NK-92 (cell line): ENCODE data around the gene OLIG3.

Experiments
- DNase-seq: peaks from one replicate; lab custom pipeline; 2025; ENCODE audit not compliant: unreplicated experiment; lab: John Stamatoyannopoulos, UW

Gene OLIG3

DNA sequence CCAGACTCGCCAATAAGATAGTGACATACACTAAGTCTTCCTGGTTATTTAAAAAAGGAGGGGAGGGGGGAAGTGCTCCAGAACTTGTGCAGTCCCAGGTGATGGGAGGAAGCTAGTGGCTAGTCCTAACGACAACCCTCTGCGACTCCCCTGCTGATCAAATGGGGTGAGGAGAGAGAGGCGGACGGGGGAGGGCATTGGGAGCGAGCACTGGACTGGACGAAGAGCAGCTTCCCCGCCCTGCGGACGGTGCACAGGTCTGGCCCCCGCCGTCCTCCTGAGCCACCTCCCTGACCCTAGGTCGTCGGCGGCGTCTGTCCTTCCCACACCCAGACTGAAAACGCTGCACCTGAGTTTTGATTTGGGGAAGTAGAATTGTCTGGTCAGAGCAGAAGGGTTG, 2.2 kb upstream of the OLIG3 start:
- DNase-seq: no peak

DNA sequence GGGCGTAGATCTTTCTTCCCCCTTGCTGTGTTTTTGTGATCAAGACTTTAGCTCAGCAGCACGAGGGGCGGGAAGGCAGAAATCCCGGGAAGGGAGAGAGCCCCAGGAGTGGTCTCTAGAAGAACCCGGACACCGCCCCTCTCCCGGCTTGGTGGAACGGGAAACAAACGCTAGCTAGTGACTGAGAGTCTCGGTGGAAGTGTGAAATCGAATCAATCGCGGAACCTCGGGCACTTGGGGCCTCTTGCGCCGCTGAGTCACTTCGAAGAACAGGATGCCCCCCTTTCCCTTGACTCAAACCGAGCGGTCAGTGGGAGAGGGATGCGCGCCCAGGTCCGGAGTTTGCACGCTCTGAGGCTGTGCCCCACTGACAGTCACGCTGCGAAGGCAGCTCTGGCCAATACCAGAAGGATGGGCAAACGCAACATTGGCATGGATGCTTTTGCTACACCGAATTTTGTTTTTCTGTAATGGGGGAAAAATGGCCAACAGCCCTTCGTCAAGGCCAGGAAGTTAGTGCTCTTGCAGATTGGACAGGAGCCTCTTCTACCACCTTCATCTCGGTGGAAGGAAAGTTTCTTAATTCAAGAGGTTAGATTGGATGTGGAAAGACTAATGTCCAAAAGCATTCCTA, 1.6 kb upstream of the OLIG3 start:
- DNase-seq: no peak

DNA sequence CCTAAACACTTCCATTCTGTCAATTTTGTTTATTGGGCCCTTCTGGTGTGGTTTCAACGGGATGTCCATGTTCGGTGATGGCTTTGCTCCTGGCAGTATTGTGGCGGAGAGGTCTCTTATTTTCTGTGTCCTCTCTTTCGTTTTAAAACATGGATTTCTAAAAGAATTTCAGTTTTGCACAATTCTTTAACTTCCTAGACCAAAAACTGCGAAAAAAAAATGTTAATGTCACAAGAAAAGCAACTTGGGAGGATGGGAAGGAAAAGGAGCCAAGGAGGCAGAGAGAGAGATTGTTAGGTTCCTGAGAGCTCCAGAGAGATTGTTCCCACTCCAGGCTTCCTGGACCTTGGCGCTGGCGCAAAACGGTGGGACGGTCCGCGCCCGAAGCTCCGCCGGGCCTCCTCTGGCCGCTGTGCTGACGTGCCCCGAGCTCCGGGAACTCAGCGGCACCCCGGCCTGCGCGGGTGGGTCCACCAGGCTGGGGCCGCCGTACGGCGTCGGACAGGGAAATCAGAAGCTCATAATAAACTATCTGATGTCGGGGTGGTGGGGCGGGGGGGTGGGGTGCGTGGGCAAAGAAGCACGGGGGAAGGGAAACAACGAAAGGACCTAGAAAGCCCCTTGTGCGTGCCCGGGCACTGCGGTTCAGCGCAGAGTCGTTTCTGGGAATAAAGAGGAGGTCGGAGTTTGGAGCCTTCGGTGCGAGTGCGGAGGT, 951 bp upstream of the OLIG3 start:
- no peak for DNase-seq

DNA sequence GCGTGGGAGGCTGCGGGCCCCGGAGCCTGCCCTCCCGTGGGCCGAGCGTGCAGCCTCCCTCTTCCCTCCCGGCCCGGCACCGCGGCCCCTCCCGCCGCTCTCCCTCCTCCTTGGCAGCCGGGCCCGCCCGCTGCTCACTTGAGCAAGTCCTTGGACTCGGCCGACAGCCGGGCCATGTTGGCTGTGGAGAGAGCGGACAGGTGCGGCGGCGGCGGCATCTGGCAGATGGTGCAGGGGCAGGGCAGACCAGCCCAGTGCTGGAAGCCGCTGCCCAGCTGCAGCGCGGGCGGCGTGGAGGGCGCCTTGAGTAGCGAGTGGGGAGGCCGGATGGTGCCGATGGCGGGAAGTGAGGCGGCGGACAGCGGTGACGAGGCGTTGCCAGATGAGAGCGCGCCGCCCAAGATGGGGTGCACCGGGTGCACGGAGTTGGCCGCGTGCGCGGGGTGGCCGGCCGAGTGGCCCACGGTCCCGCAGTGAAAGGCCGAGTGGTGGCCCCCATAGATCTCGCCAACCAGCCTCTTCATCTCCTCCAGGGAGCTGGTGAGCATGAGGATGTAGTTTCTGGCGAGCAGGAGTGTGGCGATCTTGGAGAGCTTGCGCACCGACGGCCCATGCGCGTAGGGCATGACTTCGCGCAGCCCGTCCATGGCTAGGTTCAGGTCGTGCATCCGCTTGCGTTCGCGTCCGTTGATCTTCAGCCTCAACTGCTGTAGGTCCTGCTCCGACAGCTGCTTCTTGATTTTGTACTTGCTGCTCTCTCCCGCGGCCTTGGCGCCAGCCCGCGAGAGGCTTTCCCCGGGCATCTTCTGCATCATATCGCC, 766 bp downstream of the OLIG3 start:
- DNase-seq: no peak

DNA sequence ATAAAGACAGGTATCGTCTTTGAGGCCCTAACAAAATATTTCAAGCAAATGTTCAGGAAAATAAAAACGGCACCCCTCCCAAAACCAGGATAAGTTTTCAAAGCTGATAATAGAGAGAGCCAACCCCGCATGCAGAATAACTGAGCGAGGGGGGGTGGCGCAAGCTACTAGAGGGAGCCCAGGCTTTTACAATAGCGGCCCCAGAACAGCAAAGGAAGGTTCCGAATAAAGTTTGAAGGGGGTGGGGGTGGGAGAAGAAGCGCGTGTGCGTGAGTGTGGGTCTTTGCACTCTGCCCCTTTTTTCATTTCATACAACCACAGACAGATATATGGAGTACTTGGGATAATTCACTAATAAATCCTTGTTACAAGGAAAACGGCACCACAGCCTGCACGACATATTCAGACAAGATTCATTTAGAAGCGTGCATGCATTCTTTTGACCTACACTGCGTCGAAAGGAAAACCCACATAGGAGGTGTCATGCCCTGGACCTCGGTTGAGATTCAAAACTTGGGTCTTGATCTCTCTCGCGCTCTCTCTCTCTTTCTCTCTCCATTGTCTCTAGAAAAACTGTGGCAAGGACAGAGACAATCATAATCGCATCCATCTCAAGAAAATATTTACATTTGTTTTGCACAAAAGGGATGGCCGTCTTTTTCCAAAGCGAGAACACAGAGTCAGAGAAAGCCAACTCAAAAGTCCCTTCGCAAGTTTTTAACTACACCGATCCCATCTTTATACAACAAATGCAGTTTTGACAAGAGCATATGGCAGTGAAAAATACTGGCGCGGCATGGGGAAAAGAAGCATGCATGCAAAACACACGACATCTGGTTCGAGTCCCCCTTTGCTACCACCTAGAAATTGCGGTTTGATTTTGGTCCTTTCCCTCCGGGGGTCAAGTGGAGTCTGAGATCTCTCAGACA, 1.6 kb downstream of the OLIG3 start:
- DNase-seq: no peak

DNA sequence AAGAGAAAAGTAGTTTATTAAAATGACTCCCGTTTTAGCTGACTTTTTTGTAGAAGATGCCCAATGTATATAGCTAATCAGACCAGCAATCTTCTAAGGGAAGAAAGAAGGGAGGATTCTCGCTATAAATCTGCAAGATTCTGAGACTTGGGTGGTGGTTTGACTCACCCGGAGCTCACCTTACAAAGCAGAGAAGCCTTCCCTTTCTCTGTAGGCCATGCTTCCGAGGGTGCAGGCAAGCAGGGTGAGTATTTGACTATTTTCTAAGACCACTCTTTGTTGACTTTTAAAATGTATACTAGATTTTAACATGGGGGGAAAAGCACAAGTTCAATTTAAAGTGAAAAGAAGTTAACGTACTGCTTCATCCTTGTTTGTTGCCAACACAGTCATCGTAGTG, 2.7 kb downstream of the OLIG3 start:
- no peak for DNase-seq

DNA sequence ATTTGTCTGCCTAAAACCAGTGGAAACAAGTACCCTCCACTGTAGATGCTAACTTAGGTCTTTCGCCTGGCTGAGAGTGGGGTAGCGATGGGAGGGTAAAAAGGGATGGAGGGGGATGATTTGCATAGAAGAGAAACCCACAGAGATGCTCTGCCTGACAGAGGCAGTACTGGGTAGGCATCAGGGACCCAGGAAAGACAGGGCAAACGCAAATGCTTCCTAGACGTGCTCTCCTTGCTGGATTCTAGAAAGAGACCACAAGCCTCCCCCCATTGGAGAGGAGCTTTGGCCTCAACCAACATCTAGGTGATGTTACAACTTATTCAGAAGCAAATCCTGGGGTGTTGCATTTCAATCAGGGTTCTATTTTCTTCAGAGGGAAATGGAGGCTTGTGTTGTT, 3.2 kb downstream of the OLIG3 start:
- no peak for DNase-seq

DNA sequence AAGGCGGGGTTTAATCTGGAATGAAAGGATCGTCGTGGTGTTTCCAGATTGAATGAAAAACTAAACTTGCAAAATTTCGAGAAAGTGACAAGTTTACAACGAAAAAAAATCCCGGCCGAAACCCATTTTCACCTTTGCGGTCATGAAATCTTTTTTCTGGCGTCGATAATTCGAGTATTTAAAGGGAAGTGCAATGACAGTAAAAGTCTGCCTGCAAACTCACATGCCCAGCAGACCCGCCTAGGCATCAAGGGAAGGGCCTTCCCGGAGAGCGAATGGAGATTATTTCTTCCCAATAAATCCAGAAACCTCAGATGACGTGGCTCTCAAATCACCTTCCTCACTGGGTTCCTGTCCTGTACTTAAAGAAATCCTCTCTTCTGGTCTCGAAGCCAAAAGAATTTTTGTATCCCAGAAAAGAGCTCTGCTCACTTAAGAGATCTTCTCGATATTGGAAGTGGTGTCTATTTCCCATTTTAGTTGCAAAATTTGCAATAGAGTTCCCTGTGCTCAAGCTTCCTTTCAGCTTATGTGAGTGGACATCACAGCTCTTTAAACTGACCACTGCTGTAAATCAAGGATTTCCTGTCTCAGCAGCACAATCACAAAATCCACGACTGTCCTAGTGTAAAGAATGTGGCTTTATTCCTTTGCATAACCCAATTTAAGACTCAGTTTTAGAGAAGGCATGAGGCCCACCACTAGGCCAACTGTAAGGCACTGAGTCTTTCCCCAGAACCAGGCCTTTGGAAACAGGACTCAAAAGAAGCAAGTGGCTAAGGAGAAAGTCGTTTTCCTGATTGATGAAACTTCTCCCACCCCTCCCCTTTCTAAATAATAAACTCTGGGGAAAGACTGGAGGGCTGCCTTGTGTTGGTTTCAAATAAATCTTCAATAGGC, 3.9 kb downstream of the OLIG3 start:
- no peak for DNase-seq

DNA sequence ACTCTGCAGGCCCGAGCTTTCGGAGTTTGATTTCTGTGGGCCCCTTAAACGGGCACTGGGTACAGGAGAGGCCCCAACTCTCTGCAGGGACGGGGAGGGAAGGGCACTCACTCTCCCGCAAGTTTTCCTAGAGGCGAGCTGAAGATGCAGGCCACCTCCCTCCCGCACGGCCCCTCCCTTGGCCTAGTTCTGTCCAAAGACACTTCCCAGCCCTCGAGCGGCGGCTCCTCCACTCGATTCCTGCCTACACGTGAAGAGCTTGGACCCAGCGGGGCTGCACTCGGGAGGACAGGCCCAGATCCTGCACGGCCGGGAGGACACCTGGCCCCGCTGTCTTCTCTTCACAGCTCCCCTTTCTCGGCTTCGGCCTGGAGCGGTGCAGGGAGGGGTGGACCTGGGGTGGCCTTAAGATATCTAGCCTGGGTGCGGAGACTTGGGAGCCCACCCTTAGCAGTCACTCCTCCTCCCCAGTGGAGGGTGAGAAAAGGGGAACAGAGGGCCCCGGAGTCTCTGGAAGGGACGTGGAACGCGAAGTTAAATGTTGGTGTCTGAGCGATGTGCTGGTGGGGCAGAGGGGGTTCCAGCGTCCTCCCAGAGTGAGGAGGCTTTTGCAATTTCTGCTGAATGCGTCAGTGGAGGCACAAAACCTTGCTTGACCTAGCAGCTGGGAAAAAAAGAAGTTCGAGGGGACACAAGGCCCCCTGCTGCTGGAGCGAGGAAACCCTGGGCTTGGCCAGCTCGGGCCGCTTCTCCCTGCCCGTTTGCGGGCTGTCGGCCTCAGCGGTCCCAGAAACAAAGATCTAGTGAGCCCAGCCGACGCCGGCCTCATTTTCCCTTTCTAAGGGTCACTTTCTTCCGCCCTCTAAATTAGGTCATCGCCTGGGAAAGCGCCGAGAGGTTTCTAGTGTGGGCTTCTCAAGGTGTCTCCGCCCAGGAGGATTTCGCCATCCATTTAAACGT, 4.9 kb downstream of the OLIG3 start:
- DNase-seq: no peak

DNA sequence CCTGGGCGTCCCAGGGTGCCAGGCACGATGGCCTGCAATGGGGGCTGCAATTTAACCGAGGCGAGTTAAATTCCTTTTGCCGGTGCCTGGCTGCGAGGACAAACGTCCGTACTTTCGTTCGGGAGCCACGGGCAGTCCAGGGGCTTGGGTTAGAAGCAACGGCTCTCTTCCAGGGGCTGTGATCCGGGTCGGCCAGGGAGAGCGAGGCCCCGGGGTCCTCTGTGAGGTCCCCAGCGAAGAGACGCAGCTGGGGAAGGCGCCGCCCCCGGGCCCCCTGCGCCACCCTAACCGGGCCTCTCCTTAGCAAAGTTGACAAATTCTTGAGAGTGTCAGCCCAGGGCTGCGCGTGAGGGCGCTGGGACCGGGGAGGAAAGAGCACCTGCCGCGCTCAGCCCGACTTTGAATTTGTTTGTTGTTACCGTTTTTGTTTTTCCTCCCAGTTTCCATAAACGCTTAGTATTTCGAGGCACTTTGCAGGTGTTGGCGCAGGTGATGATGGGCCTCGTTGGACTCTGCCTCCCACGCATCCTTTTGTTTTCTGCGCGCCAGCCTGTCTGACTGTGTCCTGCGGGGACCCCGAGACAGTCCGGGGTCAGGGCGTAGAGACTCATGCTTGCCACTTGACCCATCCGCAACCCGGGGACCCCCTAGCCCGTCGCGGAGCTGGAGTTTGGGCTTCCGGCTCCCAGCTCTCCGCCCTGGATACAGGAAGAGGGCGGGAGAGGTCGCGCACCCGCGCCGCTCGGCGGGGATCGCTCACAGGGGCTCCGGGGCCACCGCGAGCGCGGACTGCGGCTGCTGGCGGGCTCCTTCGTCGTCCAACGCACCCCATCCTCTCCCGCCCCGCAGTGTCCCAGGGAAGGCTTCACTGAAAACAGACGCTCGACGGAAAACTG, 5.8 kb downstream of the OLIG3 start:
- no peak for DNase-seq

DNA sequence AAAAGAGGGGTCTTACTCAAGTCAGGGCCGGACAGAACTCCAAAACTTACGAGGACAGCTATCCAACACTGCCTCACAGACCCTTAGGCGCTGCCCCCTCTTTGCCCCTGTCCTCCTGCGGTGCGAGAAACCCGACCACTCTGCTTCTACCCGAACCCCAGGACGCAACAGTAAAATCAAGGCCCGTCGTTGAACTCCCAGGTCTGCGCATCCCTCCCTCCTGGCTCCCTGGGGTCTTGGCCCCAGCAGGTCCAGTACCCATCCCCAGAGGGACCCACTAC, 6.4 kb downstream of the OLIG3 start:
- no peak for DNase-seq

DNA sequence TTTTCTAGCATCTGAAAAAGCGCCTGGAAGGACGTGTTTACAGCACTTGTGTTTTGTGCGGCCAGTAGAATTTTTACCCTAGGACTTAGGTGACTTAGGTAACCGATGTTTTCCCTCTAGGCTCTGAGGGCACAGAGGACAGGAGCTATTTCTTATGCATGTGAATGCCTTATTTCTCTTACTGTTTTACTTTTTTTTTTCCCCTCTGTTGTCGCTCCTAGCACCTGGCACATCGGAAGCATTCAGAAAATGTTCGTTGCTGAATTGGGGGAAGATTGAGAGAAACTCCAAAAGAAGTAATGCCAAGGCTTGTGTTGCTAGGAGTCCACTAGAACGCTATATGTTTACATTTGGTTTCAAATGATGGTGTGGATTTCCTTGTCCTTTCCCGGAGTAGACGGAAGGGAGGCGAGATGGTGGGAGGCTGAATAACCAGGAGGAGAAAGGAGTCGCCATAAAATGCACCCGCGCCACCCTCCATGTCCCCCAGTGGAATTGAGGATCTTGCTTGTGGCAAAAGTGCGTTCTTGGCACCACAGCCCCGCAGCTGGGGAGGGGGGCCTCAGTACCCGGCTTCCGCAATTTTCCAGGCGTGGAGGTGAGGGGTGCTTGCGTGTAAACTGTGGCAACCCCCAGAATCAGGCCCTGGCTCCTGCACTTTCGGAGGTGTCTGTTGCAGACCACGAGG, 6.9 kb downstream of the OLIG3 start:
- DNase-seq: no peak

DNA sequence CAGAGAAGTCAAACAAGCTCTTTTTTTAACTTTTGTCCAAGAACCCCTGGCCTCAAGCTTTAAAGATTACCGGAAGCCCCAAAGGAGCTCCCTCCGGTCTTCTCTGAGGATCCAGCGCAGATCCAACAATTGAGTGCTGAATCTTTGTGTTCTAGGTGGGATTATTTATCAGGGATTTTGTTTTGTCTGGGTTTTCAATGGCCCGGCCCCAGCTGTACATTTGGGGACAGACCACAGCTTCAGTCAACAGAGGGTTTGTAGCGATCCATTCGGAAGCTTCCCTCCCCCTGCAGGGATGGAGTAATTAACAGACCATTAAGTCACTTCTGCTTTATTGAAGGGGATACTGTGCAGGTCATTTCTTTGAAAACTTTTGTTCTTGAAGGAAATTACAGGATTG, 7.8 kb downstream of the OLIG3 start:
- DNase-seq: no peak

DNA sequence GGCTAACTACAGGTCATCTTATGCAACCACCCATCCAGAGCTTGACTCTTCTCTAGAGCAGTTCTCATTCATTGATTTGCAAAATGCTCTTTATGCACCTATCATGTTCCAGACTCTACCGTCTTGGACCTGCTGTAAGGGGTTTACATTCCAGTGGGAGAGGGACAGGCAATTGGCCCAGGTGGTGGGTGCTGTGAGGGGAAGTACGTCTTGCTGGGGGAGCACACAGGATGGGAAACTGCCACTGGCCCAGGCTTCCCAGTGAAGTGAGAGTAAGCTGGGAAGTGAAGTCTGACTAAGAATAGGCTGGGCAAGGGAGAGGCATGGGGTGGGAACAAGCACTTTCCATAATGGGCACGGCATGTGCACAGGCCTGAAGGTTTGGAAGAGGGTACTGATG, 13.8 kb downstream of the OLIG3 start:
- DNase-seq: no peak

DNA sequence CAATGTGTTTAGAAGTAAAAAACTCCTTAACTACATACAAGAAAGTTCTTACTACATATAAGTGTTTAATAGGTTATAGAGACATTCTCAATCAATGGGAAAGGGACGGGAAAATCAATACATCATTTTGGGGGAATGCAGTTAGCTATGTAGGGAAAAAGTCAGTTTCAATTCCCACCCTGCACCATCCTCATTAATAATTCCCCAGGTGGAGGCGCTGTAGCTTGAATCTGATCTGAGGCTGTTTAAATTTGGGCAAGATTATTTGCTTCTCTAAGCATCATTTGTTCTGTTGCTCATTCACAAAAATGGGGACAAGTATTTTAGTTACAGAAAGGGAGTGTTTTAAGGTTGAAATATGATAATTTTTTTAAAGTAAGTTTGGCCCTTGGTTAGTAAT, 19.1 kb downstream of the OLIG3 start:
- no peak for DNase-seq

DNA sequence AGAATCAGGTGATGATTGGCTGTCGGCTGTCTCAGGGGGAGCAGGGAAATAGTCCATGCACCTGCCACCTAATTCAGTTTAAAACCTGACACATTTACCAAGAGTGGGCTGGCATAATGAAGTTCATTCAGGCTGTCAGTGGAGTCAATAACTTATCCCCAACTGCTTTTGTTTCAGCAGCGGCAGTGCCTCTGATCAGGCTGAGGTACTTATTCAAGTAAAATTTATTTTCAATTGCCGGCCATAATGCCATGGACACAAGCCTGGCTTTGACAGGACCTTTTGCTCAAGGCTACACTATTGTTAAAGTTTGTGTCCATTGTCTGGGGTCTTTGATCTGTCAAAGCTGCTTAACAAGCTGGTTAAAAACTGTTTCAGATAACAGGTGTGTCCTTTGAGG, 20.6 kb downstream of the OLIG3 start:
- no peak for DNase-seq

DNA sequence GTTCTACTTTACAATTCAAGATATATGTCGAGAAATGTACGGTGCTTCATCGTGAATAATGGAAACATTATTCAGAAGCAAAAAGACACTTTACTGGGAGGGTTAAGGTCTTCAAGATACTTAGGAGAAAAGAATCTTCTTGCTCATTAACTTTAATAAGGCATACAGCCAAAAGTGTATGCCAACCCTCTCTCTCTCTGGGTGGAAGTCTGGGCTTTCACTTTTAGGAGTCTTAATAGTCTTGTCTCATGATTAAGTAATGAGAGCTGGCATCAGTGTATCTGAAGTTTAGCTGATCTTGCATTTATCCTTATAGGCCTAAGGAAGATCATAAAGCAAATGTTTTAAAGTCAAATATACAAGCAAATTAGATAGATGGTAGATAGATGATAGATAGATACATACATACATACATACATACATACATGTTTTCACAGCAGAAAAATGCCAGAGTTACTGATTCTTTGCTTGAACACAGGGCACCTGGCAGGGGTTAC, 21.5 kb downstream of the OLIG3 start:
- no peak for DNase-seq
